ENCODE results near the gene KLK6. TPM values are rescaled to one million over a fixed set of nuclear protein-coding genes. Genes with fewer than 3 reads are reported as not detected.
"Not testable (repeated sequence)": the region's sequence is repeated elsewhere in the genome, so short reads cannot be mapped to it uniquely, and the experiment has no call there.

KLK6 gene
- polyA plus RNA-seq, 3 donors: not detected

DNA sequence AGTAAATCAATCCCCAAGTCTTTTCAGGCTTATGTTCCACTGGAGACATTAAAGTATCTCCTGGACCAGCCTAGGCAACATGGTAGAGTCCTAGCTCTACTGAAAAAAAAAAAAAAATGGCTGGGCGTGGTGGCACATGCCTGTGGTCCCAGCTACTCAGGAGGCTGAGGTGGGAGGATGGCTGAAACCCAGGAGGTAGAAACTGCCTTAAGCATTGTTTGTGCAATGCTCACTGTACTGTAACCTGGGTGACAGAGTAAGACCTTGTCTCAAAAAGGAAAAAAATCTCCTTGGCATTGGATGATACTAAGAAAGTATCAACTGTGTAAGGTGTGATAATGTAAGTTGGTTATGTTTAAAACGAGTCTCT lies 23.3 kb upstream of the KLK6 start:
- 60% methylated on average over 1 of the region's 2 CpGs for WGBS (ENCODE audit: insufficient coverage)
- TF ChIP-seq, protein P1, sequence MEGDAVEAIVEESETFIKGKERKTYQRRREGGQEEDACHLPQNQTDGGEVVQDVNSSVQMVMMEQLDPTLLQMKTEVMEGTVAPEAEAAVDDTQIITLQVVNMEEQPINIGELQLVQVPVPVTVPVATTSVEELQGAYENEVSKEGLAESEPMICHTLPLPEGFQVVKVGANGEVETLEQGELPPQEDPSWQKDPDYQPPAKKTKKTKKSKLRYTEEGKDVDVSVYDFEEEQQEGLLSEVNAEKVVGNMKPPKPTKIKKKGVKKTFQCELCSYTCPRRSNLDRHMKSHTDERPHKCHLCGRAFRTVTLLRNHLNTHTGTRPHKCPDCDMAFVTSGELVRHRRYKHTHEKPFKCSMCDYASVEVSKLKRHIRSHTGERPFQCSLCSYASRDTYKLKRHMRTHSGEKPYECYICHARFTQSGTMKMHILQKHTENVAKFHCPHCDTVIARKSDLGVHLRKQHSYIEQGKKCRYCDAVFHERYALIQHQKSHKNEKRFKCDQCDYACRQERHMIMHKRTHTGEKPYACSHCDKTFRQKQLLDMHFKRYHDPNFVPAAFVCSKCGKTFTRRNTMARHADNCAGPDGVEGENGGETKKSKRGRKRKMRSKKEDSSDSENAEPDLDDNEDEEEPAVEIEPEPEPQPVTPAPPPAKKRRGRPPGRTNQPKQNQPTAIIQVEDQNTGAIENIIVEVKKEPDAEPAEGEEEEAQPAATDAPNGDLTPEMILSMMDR (IDR thresholded peaks at IDR 0.05): no peak
- H3K27me3 ChIP-seq (ENCODE audit: control insufficient read depth in 2 of 2, insufficient read depth in 2 of 2, low read length in 2 of 2): peaks cover 0 to 2% of the 10 kb centered on the region in 2 donors
- DNase-seq: no peak
- no peaks in the 10 kb centered on the region for H3K79me2 ChIP-seq (ENCODE audit: insufficient read depth, low read length)
- Mint-ChIP-seq H3K27me3 (ENCODE audit: low read depth in 3 of 3) (peaks cover 5 to 14% (median 9%) of the 10 kb centered on the region in 3 donors), H3K4me3 (no peak overlapping the region), H3K9me3 (peaks cover 0 to 13% (median 7%) of the 10 kb centered on the region in 7 donors), H3K27ac (no peak overlapping the region), H3K4me1 (no peaks in the 10 kb centered on the region), H3K36me3 (no peaks in the 10 kb centered on the region)
- intact Hi-C loops (cut with micrococcal nuclease): no loop called here
- H2AFZ ChIP-seq (ENCODE audit: insufficient read depth, low read depth, low read length, poor library complexity, severe bottlenecking): no peak overlapping the region
- no peaks in the 10 kb centered on the region for H4K20me1 ChIP-seq (ENCODE audit: insufficient read depth, low read length)
- no peaks in the 10 kb centered on the region for H3K36me3 ChIP-seq (replicated peaks in 1 of 2; ENCODE audit: control insufficient read depth in 1 of 2, insufficient read depth in 2 of 2, low read length in 2 of 2)
- peaks cover 0 to 4% of the 10 kb centered on the region in 2 donors for H3K9me3 ChIP-seq (replicated peaks in 1 of 2; ENCODE audit: control insufficient read depth in 1 of 2, insufficient read depth in 1 of 2, low read length in 2 of 2)
- H3K9ac ChIP-seq (ENCODE audit: insufficient read depth, low read length, poor library complexity, severe bottlenecking): no peak overlapping the region
- H3K4me2 ChIP-seq (replicated peaks; ENCODE audit: extremely low read depth, low read length, poor library complexity, severe bottlenecking): no peak overlapping the region
- H3K27ac ChIP-seq (ENCODE audit: low read depth in 1 of 2, low read length in 2 of 2): no peak overlapping the region
- H3K4me1 ChIP-seq (ENCODE audit: control insufficient read depth in 1 of 2, insufficient read depth in 2 of 2, low read length in 2 of 2): no peaks in the 10 kb centered on the region
- H3K4me3 ChIP-seq (replicated peaks in 1 of 3; ENCODE audit: low read depth in 2 of 3, low read length in 3 of 3): no peak overlapping the region

DNA sequence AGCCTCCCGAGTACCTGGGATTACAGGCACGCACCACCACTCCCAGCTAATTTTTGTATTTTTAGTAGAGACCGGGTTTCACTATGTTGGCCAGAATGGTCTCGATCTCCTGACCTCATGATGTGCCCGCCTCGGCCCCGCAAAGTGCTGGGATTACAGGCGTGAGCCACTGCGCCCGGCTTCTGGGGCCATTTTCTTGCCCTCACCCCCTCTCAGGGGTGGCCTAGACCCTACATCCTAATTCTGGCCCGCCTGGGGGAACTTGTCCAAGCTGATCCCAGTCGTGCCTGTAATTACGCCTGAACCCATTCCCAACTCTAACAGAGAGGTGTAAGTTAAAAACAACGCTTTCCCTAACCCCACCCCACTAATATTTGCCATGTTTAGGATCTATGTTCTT lies 15.0 kb upstream of the KLK6 start:
- H3K36me3 ChIP-seq (replicated peaks in 1 of 2; ENCODE audit: control insufficient read depth in 1 of 2, insufficient read depth in 2 of 2, low read length in 2 of 2); H3K9me3 ChIP-seq (replicated peaks in 1 of 2; ENCODE audit: control insufficient read depth in 1 of 2, insufficient read depth in 1 of 2, low read length in 2 of 2); H3K9ac ChIP-seq (ENCODE audit: insufficient read depth, low read length, poor library complexity, severe bottlenecking); H3K4me3 ChIP-seq (replicated peaks in 1 of 3; ENCODE audit: low read depth in 2 of 3, low read length in 3 of 3); H3K4me1 Mint-ChIP-seq; DNase-seq; H3K36me3 Mint-ChIP-seq; H3K27ac ChIP-seq (ENCODE audit: low read depth in 1 of 2, low read length in 2 of 2); H4K20me1 ChIP-seq (ENCODE audit: insufficient read depth, low read length); H3K27ac Mint-ChIP-seq; H3K27me3 ChIP-seq (ENCODE audit: control insufficient read depth in 2 of 2, insufficient read depth in 2 of 2, low read length in 2 of 2); H2AFZ ChIP-seq (ENCODE audit: insufficient read depth, low read depth, low read length, poor library complexity, severe bottlenecking); H3K4me2 ChIP-seq (replicated peaks; ENCODE audit: extremely low read depth, low read length, poor library complexity, severe bottlenecking); H3K79me2 ChIP-seq (ENCODE audit: insufficient read depth, low read length); H3K4me1 ChIP-seq (ENCODE audit: control insufficient read depth in 1 of 2, insufficient read depth in 2 of 2, low read length in 2 of 2); intact Hi-C loops (cut with micrococcal nuclease): not testable (repeated sequence)
- Mint-ChIP-seq H3K9me3 (peaks cover 0 to 12% (median 1%) of the 10 kb centered on the region in 7 donors), H3K4me3 (peak overlapping the region in 1 of 2 donors; percentile 58), H3K27me3 (ENCODE audit: low read depth in 3 of 3) (peaks cover 30 to 48% (median 31%) of the 10 kb centered on the region in 3 donors)
- 89% methylated on average over 9 of the region's 14 CpGs for WGBS (ENCODE audit: insufficient coverage)
